HG02938 (cell line): ENCODE data around the gene MCRS1.

Experiments
- ATAC-seq: cut with Tn5 transposase; IDR thresholded peaks from one replicate; pipeline ENCODE4 v1.9.1; 2021; ENCODE audit warnings: mild to moderate bottlenecking, moderate library complexity; ENCODE audit not compliant: unreplicated experiment

Gene MCRS1

GRCh38 chr12:49557187-49557916 lies 10.6 kb downstream of the MCRS1 start:
- no peak for ATAC-seq

GRCh38 chr12:49556391-49557186 lies 11.4 kb downstream of the MCRS1 start:
- ATAC-seq, result no peak

- no peak for ATAC-seq
Measured at GRCh38 chr12:49555631-49556390, 12.1 kb downstream of the MCRS1 start.

- no peak for ATAC-seq
Measured at GRCh38 chr12:49554266-49554665, 13.7 kb downstream of the MCRS1 start.

- ATAC-seq, result no peak
Measured at GRCh38 chr12:49553512-49554088, 14.3 kb downstream of the MCRS1 start.

- no peak for ATAC-seq
Measured at GRCh38 chr12:49552899-49553298, 15.0 kb downstream of the MCRS1 start.

GRCh38 chr12:49552425-49552824 lies 15.5 kb downstream of the MCRS1 start:
- no peak for ATAC-seq

- ATAC-seq, result no peak
Measured at GRCh38 chr12:49552014-49552413, 15.9 kb downstream of the MCRS1 start.

- no peak for ATAC-seq
Measured at GRCh38 chr12:49550693-49551252, 17.2 kb downstream of the MCRS1 start.

GRCh38 chr12:49549735-49550692 lies 17.9 kb downstream of the MCRS1 start:
- no peak for ATAC-seq

GRCh38 chr12:49548822-49549648 lies 18.9 kb downstream of the MCRS1 start:
- no peak for ATAC-seq

GRCh38 chr12:49548481-49548821 lies 19.5 kb downstream of the MCRS1 start:
- no peak for ATAC-seq

- no peak for ATAC-seq
Measured at GRCh38 chr12:49547090-49547690, 20.8 kb downstream of the MCRS1 start.

GRCh38 chr12:49546481-49546880 lies 21.5 kb downstream of the MCRS1 start:
- ATAC-seq, result no peak

GRCh38 chr12:49545815-49546214 lies 22.1 kb downstream of the MCRS1 start:
- no peak for ATAC-seq

- ATAC-seq, result no peak
Measured at GRCh38 chr12:49543914-49544815, 23.8 kb downstream of the MCRS1 start.

GRCh38 chr12:49543221-49543913 lies 24.6 kb downstream of the MCRS1 start:
- ATAC-seq, result no peak
